Tibial nerve (tissue), 4 donors: Measurements from ENCODE around the gene SMIM3.

Experiments
- CTCF ChIP-seq, 5 experiments: fragments of 200-600 bp in 3 of 5; fragments of 450-650 bp in 2 of 5; sonication (generic) in 3 of 5; IDR thresholded peaks; one replicate each; pipeline ENCODE4 v1.5.1; 2016 to 2019; ENCODE audit warnings: antibody characterized with exemption in 5 of 5, mild to moderate bottlenecking in 3 of 5, moderate library complexity in 2 of 5
- EP300 ChIP-seq, 2 donors: sonication (generic); formaldehyde crosslinking; IDR thresholded peaks; one replicate each; pipeline ENCODE4 v1.6.1; 2017; ENCODE audit warnings: antibody characterized with exemption in 2 of 2, mild to moderate bottlenecking in 1 of 2
- POLR2A ChIP-seq, 2 donors: fragments of 450-650 bp; IDR thresholded peaks; one replicate each; pipeline ENCODE4 v1.6.1; 2017; ENCODE audit warnings: antibody characterized with exemption in 2 of 2, mild to moderate bottlenecking in 2 of 2, moderate library complexity in 2 of 2

DNA sequence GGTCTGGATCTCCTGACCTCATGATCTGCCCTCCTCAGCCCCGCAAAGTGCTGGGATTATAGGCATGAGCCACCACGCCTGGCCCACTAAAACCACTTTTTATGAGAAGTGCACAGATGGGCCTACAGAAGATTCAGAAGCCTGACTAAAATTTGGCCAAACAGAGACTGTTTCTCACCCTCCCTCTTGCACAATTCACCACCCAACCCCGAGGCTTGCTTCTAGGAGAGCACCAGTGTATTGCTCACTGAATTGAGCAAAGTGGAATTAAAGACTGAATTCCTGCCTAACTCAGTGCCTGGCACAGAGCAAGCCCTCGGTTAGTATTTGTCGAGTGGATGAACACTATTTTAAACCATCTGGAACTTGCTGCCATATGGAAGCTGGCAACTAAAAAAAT lies 16.3 kb upstream of the SMIM3 start:
- TF ChIP-seq CTCF (IDR thresholded peaks at IDR 0.05) (no peak), POLR2A (IDR thresholded peaks at IDR 0.05) (no peak), EP300 (IDR thresholded peaks at IDR 0.05) (no peak)
